ENCODE results near the gene ZBTB49. TPM values are rescaled to one million over a fixed set of nuclear protein-coding genes. Genes with fewer than 3 reads are reported as not detected.

The ZBTB49 gene
- total and polyA plus RNA-seq, 2 donors (not counting 1 experiment from before 2014, with no cell fraction given) = 7.0 to 16.9 TPM

- no peak for DNase-seq
- Histone ChIP-seq H3K79me2 (ENCODE audit: control insufficient read depth, insufficient read depth, low read length) (no peaks in the 10 kb centered on the region), H3K4me3 (ENCODE audit: control extremely low read depth in 1 of 5, extremely low read depth in 1 of 5, insufficient read depth in 1 of 5, low read depth in 2 of 5, low read length in 4 of 5) (no peak overlapping the region), H3K4me2 (replicated peaks; ENCODE audit: low read depth, low read length, poor library complexity, severe bottlenecking) (no peak overlapping the region), H3K36me3 (replicated peaks in 1 of 2; ENCODE audit: control extremely low read depth in 1 of 2, control insufficient read depth in 1 of 2, extremely low read depth in 1 of 2, insufficient read depth in 2 of 2, low read length in 1 of 2) (no peaks in the 10 kb centered on the region), H4K20me1 (ENCODE audit: control insufficient read depth, insufficient read depth, low read length, poor library complexity, severe bottlenecking) (no peaks in the 10 kb centered on the region), H2AFZ (ENCODE audit: insufficient read depth, low read depth, low read length, poor library complexity, severe bottlenecking) (no peak overlapping the region), H3K27me3 (replicated peaks in 1 of 4; ENCODE audit: control extremely low read depth in 1 of 4, control insufficient read depth in 3 of 4, insufficient read depth in 4 of 4, low read length in 3 of 4) (peaks cover 0 to 28% (median 4%) of the 10 kb centered on the region in 4 experiments), H3K9ac (ENCODE audit: low read length) (no peak overlapping the region), H3K4me1 (ENCODE audit: control insufficient read depth in 2 of 2, insufficient read depth in 2 of 2, low read length in 2 of 2) (no peaks in the 10 kb centered on the region), H3K9me3 (ENCODE audit: control extremely low read depth in 1 of 3, control insufficient read depth in 2 of 3, insufficient read depth in 1 of 3, low read length in 2 of 3) (peaks cover 0 to 9% (median 0%) of the 10 kb centered on the region in 3 donors), H3K27ac (ENCODE audit: low read length in 2 of 2) (no peak overlapping the region)
- POLR2A ChIA-PET = no interaction called here
- H3K4me3 Mint-ChIP-seq = no peak overlapping the region
- no peak for TF ChIP-seq EZH2 (IDR thresholded peaks at IDR 0.05; ENCODE audit: borderline replicate concordance, insufficient read depth, low read depth, low read length, poor library complexity, severe bottlenecking)
- no peak for TF ChIP-seq CTCF (IDR thresholded peaks at IDR 0.05)
- no peaks in the 10 kb centered on the region for H3K4me1 Mint-ChIP-seq
- intact Hi-C loops (cut with micrococcal nuclease) = no loop called here
- H3K27ac Mint-ChIP-seq = no peak overlapping the region
- 71% methylated on average over 1 of the region's 1 CpG for WGBS (ENCODE audit: insufficient coverage)
- H3K27me3 Mint-ChIP-seq = peaks cover 31% of the 10 kb centered on the region
- CTCF ChIA-PET = interaction anchor here (0.6 kb wide), 1 partner anchor 20 kb away, joined by 3 read pairs; no protein-coding TSS in a partner anchor
- no peaks in the 10 kb centered on the region for H3K9me3 Mint-ChIP-seq (ENCODE audit: insufficient read depth)
- ATAC-seq (ENCODE audit: low read depth) = no peak
These were observed 65.3 kb downstream of the ZBTB49 start for GRCh38 chr4:4355302-4355701.

GRCh38 chr4:4356106-4357041 lies 66.3 kb downstream of the ZBTB49 start:
- H2AFZ ChIP-seq (ENCODE audit: insufficient read depth, low read depth, low read length, poor library complexity, severe bottlenecking) = no peak overlapping the region
- Mint-ChIP-seq H3K27ac (no peak overlapping the region), H3K9me3 (ENCODE audit: insufficient read depth) (no peaks in the 10 kb centered on the region), H3K27me3 (peaks cover 37% of the 10 kb centered on the region), H3K4me3 (no peak overlapping the region), H3K4me1 (no peaks in the 10 kb centered on the region)
- no peak for TF ChIP-seq EZH2 (IDR thresholded peaks at IDR 0.05; ENCODE audit: borderline replicate concordance, insufficient read depth, low read depth, low read length, poor library complexity, severe bottlenecking)
- TF ChIP-seq CTCF (IDR thresholded peaks at IDR 0.05) = no peak
- H3K4me1 ChIP-seq (ENCODE audit: control insufficient read depth in 2 of 2, insufficient read depth in 2 of 2, low read length in 2 of 2) = no peaks in the 10 kb centered on the region
- H3K27ac ChIP-seq (ENCODE audit: low read length in 2 of 2) = no peak overlapping the region
- peaks cover 0 to 28% (median 4%) of the 10 kb centered on the region in 4 experiments for H3K27me3 ChIP-seq (replicated peaks in 1 of 4; ENCODE audit: control extremely low read depth in 1 of 4, control insufficient read depth in 3 of 4, insufficient read depth in 4 of 4, low read length in 3 of 4)
- ChIA-PET POLR2A (no interaction called here), CTCF (no interaction called here)
- no peaks in the 10 kb centered on the region for H3K79me2 ChIP-seq (ENCODE audit: control insufficient read depth, insufficient read depth, low read length)
- ATAC-seq (ENCODE audit: low read depth) (no peak), DNase-seq (no peak)
- intact Hi-C loops (cut with micrococcal nuclease) = no loop called here
- H3K9ac ChIP-seq (ENCODE audit: low read length) = no peak overlapping the region
- H3K4me3 ChIP-seq (ENCODE audit: control extremely low read depth in 1 of 5, extremely low read depth in 1 of 5, insufficient read depth in 1 of 5, low read depth in 2 of 5, low read length in 4 of 5) = no peak overlapping the region
- no peaks in the 10 kb centered on the region for H3K36me3 ChIP-seq (replicated peaks in 1 of 2; ENCODE audit: control extremely low read depth in 1 of 2, control insufficient read depth in 1 of 2, extremely low read depth in 1 of 2, insufficient read depth in 2 of 2, low read length in 1 of 2)
- H3K4me2 ChIP-seq (replicated peaks; ENCODE audit: low read depth, low read length, poor library complexity, severe bottlenecking) = no peak overlapping the region
- no peaks in the 10 kb centered on the region for H4K20me1 ChIP-seq (ENCODE audit: control insufficient read depth, insufficient read depth, low read length, poor library complexity, severe bottlenecking)
- WGBS (ENCODE audit: insufficient coverage) = 81% methylated on average over 17 of the region's 26 CpGs
- peaks cover 0 to 9% (median 0%) of the 10 kb centered on the region in 3 donors for H3K9me3 ChIP-seq (ENCODE audit: control extremely low read depth in 1 of 3, control insufficient read depth in 2 of 3, insufficient read depth in 1 of 3, low read length in 2 of 3)
